Fibroblast of peridontal ligament (primary cell): ENCODE data around the gene IER2.

ENCODE experiments used
- DNase-seq: peaks from one replicate; pipeline ENCODE4 v3.0.0-alpha.2; 2010; ENCODE audit errors: extremely low read depth

IER2 gene, protein sequence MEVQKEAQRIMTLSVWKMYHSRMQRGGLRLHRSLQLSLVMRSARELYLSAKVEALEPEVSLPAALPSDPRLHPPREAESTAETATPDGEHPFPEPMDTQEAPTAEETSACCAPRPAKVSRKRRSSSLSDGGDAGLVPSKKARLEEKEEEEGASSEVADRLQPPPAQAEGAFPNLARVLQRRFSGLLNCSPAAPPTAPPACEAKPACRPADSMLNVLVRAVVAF

DNA sequence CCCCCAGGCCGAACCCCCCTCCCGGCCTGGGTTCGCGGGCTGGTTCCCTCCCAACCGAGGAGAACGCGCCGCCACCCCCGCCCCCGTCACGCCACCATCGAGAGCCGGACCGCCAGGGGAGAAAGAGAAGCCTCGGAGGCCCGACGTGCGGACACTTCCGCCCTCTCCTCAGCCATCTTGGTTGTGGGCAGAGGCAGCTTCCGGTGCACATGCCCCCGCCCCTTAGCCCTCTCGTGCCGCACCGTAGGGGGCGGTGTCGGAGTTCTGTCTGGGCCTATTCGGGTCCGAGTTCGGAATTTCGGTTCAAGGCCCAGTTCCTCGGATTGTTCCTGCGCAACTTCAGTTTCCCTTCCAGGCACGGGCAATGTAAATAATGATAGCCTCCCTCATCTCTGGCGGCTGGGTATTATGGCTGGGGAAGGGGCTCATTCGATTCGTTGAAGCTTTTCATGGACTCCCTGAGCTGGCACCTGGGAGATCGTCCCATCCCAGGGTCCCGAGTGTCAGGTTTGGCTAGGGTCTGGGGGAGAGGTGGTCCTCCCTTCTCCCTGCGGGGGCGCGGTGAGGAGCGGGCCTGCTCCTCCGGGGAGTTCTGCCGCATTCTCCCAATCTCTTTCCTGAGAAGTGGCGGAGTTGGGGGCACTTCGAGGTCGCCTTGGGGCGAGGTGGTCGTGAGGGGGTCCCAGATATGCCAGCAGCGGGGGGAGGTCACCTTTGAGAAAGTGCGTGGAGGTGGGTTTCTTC is at the start of gene IER2, which contains the start of gene STX10:
Gene IER2, plus strand, starts transcription at position 225 of the 744 bp plus-strand sequence. CDS start 2,776 bp downstream, outside the sequence.
Gene STX10, minus strand, starts transcription at position 189 of the 744 bp plus-strand sequence. CDS start 202 bp downstream, outside the sequence.
- peak; percentile 95 for DNase-seq

DNA sequence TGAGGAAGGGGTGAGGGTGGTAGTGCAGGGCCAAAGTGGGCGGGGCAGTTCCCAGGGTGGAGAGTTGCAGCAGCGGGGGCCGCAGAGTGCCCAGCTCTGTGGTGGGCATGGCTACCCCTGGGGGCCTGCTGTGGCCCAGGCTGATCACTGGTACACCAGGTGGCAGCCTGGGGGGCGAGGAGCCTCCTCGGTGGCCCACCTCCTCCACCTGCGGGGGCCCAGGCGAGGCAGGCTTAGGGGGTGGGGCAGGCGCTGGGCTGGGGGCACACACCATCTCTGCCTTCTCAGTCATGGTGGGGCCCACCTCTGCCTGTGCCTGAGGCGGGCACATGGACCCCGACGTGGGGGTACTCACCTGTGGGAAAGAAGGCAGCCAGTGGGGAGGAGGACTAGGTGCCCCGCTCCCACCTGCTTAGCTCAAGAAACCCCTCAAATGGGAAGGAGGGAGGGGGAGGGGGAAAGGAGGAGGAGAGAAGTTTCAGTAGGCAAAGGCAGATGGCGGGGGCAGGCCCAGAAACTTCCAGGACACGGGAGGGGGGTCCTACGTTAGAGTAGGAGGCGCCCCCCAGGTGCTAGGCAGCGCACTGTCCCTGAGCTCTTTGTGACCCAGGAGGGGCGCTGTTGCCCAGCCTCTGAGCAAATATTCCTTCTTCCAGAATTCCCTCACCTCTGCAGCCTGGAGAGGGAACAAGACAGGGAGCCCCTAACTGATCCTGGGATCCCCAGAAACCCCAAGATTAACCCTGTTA is 49.2 kb upstream of the IER2 start:
- DNase-seq, result no peak

DNA sequence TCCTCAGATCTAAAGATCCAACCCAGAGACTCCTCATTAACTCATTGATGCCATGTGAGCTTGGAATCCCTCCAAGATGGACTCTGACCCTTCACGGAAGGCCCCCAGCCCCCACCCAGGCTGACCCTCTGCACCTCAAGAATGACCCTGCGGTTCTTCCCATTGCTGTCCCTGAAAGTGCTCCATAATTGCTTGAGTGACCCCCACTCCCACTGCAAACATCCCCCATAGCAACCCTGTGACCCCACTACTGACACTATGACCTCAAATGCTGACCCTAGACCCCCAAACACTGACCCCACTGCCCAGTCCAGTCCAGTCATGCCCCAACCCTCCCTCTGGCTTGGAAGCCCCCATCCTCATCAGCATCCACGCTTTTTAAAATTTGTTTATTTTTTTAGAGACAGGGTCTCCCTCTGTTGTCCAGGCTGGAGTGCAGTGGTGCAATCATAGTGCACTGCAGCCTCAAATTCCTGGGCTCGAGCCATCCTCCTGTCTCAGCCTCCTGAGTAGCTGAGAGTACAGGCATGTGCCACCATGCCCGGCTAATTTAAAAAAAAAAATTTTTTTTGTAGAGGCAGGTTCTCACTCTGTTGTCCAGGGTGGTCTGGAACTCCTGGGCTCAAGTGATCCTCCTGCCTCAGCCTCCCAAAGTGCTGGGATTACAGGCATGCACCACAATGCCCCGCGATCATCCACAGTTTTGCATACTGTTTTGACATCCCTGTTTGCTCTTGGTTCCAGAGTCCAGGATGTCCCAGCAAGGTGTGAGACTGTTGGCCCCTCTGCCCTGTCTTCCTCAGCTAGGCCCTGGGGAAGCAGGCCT is 48.4 kb upstream of the IER2 start:
- DNase-seq, result no peak

DNA sequence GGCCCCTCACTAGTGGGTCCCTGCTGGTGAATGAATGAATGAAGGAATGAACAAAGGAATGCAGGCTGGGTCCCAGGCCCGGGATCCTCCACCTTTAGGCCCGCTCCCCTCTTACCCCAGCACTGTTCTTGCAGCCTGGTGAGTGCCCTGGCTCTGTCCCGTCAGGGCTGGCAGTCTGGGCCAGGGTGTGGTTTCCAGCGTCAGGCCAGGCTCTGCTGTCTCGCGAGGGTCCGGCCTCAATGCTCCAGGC is 47.9 kb upstream of the IER2 start:
- DNase-seq, result peak; percentile 53

DNA sequence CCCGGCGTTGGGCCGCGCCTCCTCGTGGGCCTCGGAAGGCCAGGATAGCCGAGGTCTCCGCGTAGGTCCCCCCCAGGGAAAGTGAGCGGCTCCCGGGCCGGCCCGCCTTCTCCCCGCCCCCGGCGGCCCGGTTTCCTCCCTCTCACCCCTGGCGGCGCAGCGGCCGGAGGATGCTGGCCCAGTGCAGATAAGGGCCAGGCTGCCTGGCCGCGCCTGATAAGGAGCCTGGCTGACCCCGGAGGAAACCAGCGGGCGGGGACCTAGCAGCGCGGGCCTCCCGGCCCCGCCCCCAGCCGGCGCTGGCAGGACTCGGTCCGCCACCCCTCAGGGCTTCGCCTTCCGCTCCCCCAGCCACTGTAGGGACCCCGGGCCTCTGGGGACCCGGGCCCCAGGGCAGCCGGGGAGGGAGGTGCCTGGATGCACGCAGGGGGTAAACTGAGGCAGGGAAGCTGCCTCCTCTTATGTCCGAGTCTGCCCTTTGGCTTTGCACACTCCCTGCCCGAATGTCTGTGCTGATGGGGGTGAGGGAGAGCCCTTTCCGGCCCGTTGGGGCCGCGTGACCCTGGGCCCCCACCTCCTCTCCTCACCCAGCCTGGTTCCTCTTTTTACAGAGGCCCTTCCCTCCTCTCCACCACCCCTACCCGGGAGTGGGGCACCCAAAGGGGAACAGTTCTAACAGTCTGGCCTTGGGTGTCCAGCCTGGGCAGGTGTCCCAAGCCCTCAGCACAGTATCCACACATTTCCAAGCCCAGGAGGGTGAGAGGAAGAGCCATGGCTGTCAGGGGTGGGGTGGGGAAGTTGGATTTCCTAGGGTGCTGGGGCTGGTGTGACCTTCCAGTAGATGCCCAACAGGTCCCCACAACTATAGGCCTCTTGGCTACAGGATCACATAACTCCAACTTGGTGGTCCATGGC is 47.3 kb upstream of the IER2 start, which contains the start of gene LYL1:
Gene LYL1, minus strand, starts transcription at position 193 of the 915 bp plus-strand sequence. CDS start 1,687 bp downstream, outside the sequence.
- no peak for DNase-seq

DNA sequence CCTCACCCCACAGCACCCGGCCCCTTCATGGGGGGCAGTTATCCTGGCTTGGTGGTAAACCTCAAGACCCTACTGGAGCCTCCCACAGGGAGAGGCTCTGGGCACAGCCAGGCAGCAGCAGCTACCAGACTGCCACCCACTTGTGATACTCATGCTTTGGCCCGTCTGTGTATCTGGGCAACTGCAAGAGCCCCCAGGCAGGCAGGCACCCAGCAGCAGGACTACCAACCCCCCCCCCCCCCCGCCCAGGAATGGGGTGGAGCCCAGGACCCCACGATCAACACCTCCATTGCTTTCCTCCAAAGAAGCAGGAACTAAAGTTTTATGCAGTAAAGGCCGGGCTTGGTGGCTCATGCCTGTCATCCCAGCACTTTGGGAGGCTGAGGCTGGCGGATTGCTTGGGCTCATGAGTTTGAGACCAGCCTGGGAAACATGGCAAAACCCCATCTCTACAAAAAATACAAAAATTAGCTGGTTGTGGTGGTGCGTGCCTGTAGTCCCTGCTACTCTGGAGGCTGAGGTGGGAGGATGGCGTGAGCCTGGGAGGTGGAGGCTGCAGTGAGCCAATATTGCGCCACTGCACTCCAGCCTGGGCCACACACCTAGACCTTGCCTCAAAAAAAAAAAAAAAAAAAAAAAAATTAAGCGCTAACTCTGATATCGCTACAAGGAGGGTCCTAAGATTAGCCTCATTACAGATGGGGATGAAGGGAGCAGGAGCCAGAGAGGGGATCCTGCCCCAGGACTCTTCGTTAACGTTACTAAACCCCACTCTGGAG is 46.4 kb upstream of the IER2 start:
- no peak for DNase-seq

DNA sequence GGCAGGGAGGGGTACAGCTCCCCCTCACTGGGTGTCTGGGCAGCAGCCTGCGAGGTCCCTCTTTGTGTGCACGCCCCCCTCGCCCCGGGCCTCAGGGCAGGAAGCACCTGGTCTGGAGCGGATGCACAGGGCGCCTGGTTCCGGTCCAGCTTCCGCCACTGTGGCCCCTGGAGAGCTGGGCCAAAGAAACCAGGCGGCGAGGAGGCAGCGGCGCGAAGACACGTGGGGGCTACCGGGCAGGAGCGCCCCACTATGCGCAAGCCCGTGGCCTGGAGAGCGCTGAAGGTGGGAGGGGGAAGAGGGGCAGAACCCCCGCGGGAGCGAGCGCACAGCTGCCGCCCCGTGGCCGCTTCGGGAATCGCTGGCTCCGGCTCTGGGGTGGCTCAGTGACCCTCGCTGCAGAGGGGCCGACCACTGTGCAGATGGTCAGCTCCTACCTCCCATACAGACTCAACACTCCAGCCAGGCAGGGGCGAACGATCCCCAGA is 45.8 kb upstream of the IER2 start:
- no peak for DNase-seq

DNA sequence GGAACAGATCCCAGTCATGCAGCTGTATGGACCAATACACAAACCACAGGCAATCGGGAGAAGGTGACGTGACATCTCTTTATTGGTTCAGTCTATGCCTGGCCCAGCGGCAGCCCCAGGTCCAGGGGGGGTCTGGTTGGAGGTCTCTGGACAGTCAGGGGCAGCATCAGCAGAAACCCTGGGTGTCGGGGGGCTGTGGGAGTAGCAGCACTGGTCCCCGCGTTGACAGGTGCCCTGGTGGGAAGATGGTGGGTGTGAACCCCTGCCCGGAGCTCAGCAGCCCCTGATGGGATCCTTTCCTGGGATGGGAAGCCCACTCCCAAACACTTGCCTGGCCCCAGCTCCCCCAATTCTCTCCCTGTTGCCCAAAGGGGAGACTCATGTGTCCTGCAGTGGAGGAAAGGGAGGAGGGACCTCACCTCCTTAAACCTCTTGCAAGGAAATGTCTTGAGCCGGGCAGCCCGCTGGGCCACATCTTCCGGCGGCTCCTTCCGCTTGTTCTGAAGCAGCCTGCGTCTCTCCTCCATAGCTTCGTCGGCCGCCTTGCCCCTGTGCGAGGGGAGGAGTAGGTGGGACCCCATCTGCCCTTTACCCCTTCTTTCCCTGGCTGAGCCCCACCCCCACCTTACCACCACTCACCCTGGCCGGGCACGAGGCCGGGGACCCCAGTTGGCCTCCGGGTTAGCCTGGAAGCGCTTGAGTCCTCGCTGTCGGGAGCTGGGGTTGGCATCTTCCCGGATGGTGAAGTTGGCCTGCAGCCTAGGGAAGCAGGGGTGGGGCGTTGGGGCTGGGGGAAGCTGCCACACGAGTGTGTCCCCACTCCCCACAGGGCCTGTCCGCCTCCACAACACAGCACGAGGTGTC is 45.1 kb upstream of the IER2 start:
- no peak for DNase-seq

DNA sequence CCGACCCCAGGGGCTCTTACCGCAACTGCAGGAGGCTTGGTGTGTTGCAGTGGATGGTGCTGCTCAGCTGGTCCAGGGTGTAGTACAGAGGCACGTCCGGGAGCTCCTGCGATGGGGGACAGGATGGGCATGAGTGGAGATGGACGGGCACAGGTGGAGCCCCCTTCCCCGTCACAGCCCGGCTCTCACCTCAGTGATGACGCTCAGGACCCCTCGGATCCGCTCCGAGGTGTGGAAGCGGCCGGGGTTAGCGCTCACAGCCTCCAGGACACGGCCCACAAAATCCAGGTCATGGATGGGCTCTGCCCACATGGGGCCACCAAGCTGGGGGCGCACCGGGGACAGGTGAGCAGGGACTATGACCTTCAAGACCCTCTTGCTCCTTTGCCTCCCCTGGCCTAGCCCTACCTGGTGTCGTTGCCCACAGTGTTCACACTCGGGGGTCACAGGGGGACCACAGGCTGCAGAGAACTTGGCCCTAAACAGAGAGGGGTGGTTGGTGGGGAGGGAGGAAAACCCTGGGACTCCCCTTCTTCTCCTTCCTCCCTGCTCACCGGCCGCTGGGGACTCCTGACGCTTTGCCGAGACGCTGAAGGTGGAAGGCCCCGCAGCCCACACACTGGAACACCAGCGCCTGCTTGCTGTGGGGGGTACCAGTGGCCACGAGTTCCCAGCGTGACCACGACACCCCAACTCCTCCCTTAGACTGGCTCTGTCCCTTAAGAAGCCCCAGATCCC is 40.7 kb upstream of the IER2 start:
- DNase-seq, result no peak

DNA sequence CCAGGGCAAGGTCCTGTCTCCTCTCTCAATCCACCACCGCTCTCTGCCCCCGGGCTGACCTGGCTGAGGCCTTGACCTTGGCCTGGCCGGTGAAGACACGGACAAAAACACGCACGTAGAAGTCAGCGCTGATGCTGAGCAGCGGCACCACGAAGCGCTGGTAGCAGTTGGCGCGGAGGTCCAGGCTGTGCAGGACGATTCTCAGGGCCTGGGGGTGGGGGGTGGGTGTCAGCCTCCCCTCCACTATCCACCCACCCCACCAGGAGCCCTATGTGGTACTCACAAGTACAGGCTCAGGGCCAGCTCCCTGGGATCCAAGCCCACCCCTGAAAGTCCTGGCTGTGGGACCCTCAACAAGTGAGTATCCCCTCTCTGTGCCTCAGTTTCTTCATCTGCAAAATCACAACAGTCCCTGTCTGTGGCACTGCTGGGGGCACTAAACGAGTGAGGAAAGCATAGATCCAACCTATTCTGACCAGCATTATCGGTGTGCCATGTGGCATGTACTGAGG is 40.1 kb upstream of the IER2 start:
- no peak for DNase-seq

DNA sequence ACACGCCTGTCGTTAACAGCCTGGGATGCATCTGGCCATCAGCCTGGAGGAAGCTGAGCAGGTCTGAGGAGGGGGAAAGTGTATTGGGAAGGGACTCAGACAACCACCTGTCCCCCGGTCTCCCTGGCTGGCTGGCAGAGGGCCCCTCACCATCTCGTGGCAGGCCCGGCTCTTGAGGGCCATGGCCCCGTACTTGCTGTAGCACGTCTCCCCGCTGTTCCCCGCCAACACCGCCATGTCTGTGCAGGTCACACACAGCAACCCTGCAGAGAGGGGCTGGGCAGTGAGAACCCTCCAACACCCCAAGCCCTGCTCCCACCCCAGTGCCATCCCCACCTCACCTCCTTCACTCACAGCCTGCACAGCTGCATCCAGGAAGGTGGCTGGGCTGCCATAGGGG is 37.7 kb upstream of the IER2 start:
- DNase-seq, result no peak

DNA sequence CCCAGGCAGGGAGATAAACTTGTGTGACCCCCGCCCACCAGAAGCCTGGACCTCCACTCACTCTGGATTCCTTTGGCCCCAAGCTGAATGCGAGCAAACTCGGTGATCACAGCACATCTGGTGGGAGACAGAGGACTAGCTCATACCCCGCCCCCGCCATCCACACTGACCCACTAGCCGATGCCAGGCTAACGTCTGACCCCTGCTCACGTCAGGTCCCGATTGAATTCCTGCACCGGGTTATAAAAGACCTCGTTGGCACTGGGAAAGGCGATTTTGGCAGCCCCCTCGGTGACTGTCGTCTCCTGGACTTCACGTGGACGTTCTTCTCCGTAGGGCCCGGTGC is 34.3 kb upstream of the IER2 start:
- DNase-seq, result no peak

DNA sequence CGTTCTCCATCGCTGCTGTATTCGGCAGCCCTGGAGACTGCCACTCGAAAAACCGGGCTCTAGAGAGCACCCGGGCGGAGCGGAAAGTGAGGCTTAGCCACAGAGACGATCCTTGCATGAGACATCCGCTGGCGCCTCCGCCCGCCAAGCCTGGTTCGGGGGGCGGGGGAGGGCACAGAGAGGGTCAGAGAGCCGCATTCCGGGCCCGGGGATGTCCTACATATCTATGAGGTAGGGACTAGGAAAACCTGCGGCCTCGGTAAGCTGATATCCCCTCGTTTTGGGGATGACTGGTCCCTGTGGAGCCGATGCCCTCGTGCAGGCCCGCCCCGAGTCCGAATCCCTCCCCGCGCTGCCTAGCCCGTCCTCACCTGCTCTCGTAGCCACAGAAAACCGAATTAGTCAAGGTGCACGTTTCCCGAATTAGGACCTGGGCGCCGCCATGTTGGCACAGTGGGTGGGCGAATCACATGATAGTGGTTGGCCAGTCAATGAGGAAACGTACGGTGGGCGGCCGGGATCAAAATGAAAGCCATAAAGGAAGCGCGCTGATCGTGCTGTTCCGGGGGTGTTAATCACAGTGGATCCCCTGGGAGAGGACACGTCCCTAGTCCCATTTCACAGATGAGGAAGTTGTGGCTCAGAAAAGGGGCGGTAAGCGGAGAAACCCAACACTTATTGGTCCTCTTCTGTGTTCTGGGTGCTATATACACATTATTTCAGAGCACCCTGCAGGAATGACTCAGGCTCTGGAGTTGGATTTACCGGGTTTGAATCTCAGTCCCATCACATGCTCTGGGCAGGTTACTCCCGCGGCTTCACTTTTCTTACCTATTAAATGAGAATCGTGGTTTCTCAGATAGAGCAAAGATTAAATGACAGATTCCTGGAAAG is 33.7 kb upstream of the IER2 start, which contains the start of gene TRMT1:
Gene TRMT1, minus strand, starts transcription at position 459 of the 894 bp plus-strand sequence. Its CDS starts 341 bp downstream, at position 118.
- DNase-seq, result peak; percentile 91

DNA sequence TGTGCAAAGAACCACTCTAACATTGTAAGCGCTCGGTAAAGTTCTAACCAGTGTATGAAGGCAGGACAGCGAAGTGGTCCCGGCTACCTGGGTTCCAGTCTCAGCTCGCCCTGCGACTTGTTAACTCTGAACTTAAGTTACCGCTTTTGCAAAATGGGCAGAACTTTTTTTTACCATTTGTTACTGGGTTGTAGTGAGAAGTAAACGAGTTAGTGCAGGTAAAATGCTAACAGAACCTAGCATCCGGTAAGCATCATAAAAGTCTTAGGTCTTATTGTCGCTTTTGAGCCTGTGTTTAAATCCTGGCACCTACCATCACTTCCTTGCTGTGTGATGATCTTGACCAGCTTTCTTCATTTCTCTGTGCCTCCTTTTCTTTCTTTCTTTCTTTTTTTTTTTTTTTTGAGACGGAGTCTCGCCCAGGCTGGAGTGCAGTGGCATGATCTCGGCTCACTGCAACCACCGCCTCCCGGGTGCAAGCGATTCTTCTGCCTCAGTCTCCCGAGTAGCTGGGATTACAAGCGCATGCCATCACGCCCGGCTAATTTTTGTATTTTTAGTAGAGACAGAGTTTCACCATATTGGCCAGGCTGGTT is 32.9 kb upstream of the IER2 start:
- no peak for DNase-seq

DNA sequence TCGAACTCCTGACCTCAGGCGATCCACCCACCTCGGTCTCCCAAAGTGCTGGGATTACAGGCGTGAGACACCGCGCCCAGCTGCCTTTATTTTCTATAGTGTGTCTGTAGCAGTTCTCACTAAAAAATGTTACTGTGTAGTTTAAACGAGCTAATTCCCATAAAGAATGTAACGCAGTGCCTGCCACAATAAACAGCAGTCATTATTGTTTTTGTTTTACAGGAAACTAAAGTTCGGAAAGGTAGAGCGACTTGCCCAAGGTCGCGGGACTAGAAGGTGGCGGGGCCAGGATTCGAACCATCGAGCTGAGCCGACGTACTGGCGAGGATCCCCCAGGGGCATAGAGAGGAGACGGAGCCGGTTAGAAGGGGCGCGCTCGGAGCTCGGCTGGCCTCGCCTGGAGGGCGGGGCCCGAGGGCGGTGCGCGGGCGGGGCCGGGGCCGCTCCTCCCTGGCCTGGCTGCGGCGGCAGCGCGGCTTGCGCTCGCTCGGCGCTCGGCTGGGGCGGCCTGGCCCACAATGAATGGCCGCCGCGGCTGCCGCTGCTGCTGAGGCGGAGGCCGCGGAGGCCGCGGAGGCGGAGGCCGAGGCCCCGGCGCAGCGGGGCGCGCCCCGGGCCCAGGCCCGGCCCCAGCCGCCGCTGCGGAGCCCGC is 32.3 kb upstream of the IER2 start, which contains the start of gene NACC1:
Gene NACC1, plus strand, starts transcription at position 493 of the 652 bp plus-strand sequence. CDS start 16,944 bp downstream, outside the sequence.
- DNase-seq, result peak; percentile 79
